Cardiac muscle cell (in vitro differentiated cells and primary cell): Measurements from ENCODE around the gene JAK3. TPM values are rescaled to one million over a fixed set of nuclear protein-coding genes. Genes with fewer than 3 reads are reported as not detected.

Experiments used
- DNase-seq, 2 donors: peaks; one replicate each; pipeline versions ENCODE4 v3.0.0 to v3.0.0-alpha.2; 2010 to 2017; ENCODE audit warnings: low read depth in 1 of 2, low spot score in 1 of 2
- H3K27ac ChIP-seq: fragments of 200-600 bp; sonication (generic); 2 replicates; pipeline ENCODE4 v1.5.1; 2016
- H3K27me3 ChIP-seq: fragments of 200-600 bp; sonication (generic); 2 replicates; pipeline ENCODE4 v1.6.0; 2016; ENCODE audit warnings: control low read depth
- H3K36me3 ChIP-seq: fragments of 200-600 bp; sonication (generic); 2 replicates; pipeline ENCODE4 v1.5.1; 2016; ENCODE audit warnings: control low read depth
- H3K4me1 ChIP-seq: fragments of 200-600 bp; sonication (generic); 2 replicates; pipeline ENCODE4 v1.8.1; 2017; ENCODE audit warnings: low read depth, mild to moderate bottlenecking, mixed run types
- H3K4me3 ChIP-seq: fragments of 200-600 bp; sonication (generic); 2 replicates; pipeline ENCODE4 v1.5.1; 2016; ENCODE audit warnings: mild to moderate bottlenecking
- H3K9me3 ChIP-seq: fragments of 200-600 bp; sonication (generic); 2 replicates; pipeline ENCODE4 v1.5.1; 2017; ENCODE audit warnings: low read depth, mild to moderate bottlenecking, control low read depth
- CTCF ChIP-seq: IDR thresholded peaks from 2 replicates; pipeline ENCODE4 v1.5.1; 2012; ENCODE audit warnings: low read depth, mild to moderate bottlenecking, low read length
- polyA plus RNA-seq: library from polyadenylated mRNA; unstranded; fragments of >200 nt; fragmentation: Nextera tagmentation; extraction: Ambion mirVana; gene quantifications from 2 replicates; pipeline ENCODE4 v1.2.1, GENCODE V29; 2016
- total RNA-seq: library from RNA; depleted of rRNA; stranded (reverse); fragments of >200 nt; gene quantifications from 2 replicates; pipeline ENCODE4 v1.2.3, GENCODE V29; 2016

JAK3 gene
- total and polyA plus RNA-seq, 2 experiments from 2014 or later, result 1.5 to 14.5 TPM

- Histone ChIP-seq H3K4me3 (no peak overlapping the region), H3K9me3 (no peaks in the 10 kb centered on the region), H3K36me3 (no peaks in the 10 kb centered on the region), H3K27me3 (peaks cover 48% of the 10 kb centered on the region), H3K4me1 (no peaks in the 10 kb centered on the region), H3K27ac (no peak overlapping the region)
- TF ChIP-seq CTCF, result no peak
- DNase-seq, result no peak
These were observed 50.2 kb downstream of the JAK3 start for GRCh38 chr19:17797424-17798201.

GRCh38 chr19:17796838-17797423 is 50.9 kb downstream of the JAK3 start:
- Histone ChIP-seq H3K36me3 (no peaks in the 10 kb centered on the region), H3K4me3 (no peak overlapping the region), H3K9me3 (no peaks in the 10 kb centered on the region), H3K27ac (no peak overlapping the region), H3K4me1 (no peaks in the 10 kb centered on the region), H3K27me3 (peaks cover 48% of the 10 kb centered on the region)
- TF ChIP-seq CTCF, result no peak
- no peak for DNase-seq

GRCh38 chr19:17796013-17796837 is 51.6 kb downstream of the JAK3 start:
- no peaks in the 10 kb centered on the region for H3K4me1 ChIP-seq
- DNase-seq, result no peak
- TF ChIP-seq CTCF, result no peak
- no peak overlapping the region for H3K27ac ChIP-seq
- no peaks in the 10 kb centered on the region for H3K9me3 ChIP-seq
- H3K4me3 ChIP-seq, result no peak overlapping the region
- no peaks in the 10 kb centered on the region for H3K36me3 ChIP-seq
- peaks cover 48% of the 10 kb centered on the region for H3K27me3 ChIP-seq

GRCh38 chr19:17795495-17795856 is 52.3 kb downstream of the JAK3 start:
- H3K4me3 ChIP-seq, result no peak overlapping the region

More at GRCh38 chr19:17795495-17795856, 52.3 kb downstream of the JAK3 start:
- Histone ChIP-seq H3K4me1 (no peaks in the 10 kb centered on the region), H3K27ac (no peak overlapping the region), H3K36me3 (no peaks in the 10 kb centered on the region), H3K27me3 (peaks cover 48% of the 10 kb centered on the region), H3K9me3 (no peaks in the 10 kb centered on the region)
- no peak for DNase-seq
- TF ChIP-seq CTCF, result no peak
